Kidney capillary endothelial cell (primary cell): ENCODE results near the gene NFIA.
"Not testable (repeated sequence)": the region's sequence is repeated elsewhere in the genome, so short reads cannot be mapped to it uniquely, and the experiment has no call there.

Experiments
- DNase-seq: peaks from one replicate; pipeline ENCODE4 v3.0.0-alpha.2; 2018; ENCODE audit warnings: low spot score

The NFIA gene

GRCh38 chr1:61058483-61059245 is 23.7 kb upstream of the NFIA start:
- DNase-seq, result no peak

- DNase-seq, result not testable (repeated sequence)
Measured at GRCh38 chr1:61061601-61062000, 20.8 kb upstream of the NFIA start.

GRCh38 chr1:61064673-61065072 is 17.7 kb upstream of the NFIA start:
- no peak for DNase-seq

- no peak for DNase-seq
Measured at GRCh38 chr1:61067446-61068019, 14.8 kb upstream of the NFIA start.

GRCh38 chr1:61070054-61070453 is 12.3 kb upstream of the NFIA start:
- DNase-seq, result no peak

GRCh38 chr1:61071205-61072130 is 10.9 kb upstream of the NFIA start:
- DNase-seq, result no peak

GRCh38 chr1:61073871-61074270 is 8.5 kb upstream of the NFIA start:
- DNase-seq, result no peak

GRCh38 chr1:61075833-61076232 is 6.5 kb upstream of the NFIA start:
- DNase-seq, result not testable (repeated sequence)

- peak; percentile 67 for DNase-seq
Measured at GRCh38 chr1:61076728-61077675, 5.4 kb upstream of the NFIA start.

- DNase-seq, result peak; percentile 100
Measured at GRCh38 chr1:61077676-61078541, 4.5 kb upstream of the NFIA start.

- DNase-seq, result no peak
Measured at GRCh38 chr1:61078618-61079295, 3.6 kb upstream of the NFIA start.

- no peak for DNase-seq
Measured at GRCh38 chr1:61079296-61079897, 3.0 kb upstream of the NFIA start.

GRCh38 chr1:61079898-61080336 is 2.4 kb upstream of the NFIA start:
- peak; percentile 37 for DNase-seq

GRCh38 chr1:61080413-61081143 is 1.8 kb upstream of the NFIA start:
- DNase-seq, result peak; percentile 21

- DNase-seq, result peak; percentile 21
Measured at GRCh38 chr1:61081144-61081685, 1.1 kb upstream of the NFIA start.

GRCh38 chr1:61081686-61082310 is 563 bp upstream of the NFIA start:
- DNase-seq, result peak; percentile 26

GRCh38 chr1:61083013-61083806 is 849 bp downstream of the NFIA start:
- peak; percentile 21 for DNase-seq
